ENCODE data around the gene IFT81.

- TF ChIP-seq TEAD2 (CRISPR knock-in tag; IDR thresholded peaks at IDR 0.05) (no peak), SALL2 (CRISPR knock-in tag; IDR thresholded peaks at IDR 0.05) (no peak)
- TF ChIP-seq, protein P1, sequence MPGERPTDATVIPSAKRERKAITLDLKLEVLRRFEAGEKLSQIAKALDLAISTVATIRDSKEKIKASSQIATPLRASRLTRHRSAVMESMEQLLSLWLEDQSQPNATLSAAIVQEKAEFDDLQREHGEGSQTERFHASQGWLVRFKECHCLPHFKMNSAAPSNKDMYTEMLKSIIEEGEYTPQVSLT (CRISPR knock-in tag; IDR thresholded peaks at IDR 0.05; ENCODE audit: borderline replicate concordance, low read depth) = no peak
Observed at GRCh38 chr12:110253176-110253575, 129.0 kb downstream of the IFT81 start.

All from HepG2 (cell line).